HCT116 (cell line): ENCODE data around the gene GRM1. TPM values are rescaled to one million over a fixed set of nuclear protein-coding genes. Genes with fewer than 3 reads are reported as not detected.

Experiments
- ATAC-seq: fragments of 200-7000 bp; cut with Tn5 transposase; 2 replicates; pipeline ENCODE4 v1.9.1; 2020; ENCODE audit warnings: mild to moderate bottlenecking, moderate library complexity
- BruUV-seq: library from RNA; stranded (reverse); fragments of 400-500 nt; replicated peaks from 2 replicates; lab custom pipeline; 2021; lab: Mats Ljungman, UMichigan
- CTCF ChIA-PET: fragments of 300-600 bp; sonication (Branson Sonifier 250); formaldehyde crosslinking; loops from one replicate; lab custom pipeline; 2021; ENCODE audit warnings: antibody characterized with exemption; lab: Charles Lee
- POLR2A ChIA-PET: fragments of 300-600, 350-600 bp; sonication (Branson Sonifier 250); formaldehyde crosslinking; loops from one replicate; lab custom pipeline; 2021; ENCODE audit warnings: antibody characterized with exemption; lab: Charles Lee
- RAD21 ChIA-PET, 2 experiments: fragments of 300-600 bp; sonication (Branson Sonifier 250); formaldehyde crosslinking; loops; one replicate each; lab custom pipeline; 2023; ENCODE audit warnings: low total read pairs in 2 of 2; ENCODE audit not compliant: uncharacterized antibody in 2 of 2, unreplicated experiment in 2 of 2, low non-redundant PET in 1 of 2; lab: Charles Lee
- DNase-seq: peaks from one replicate; pipeline ENCODE4 v3.0.0-alpha.2; 2010; ENCODE audit warnings: low read depth, low spot score
- H2AFZ ChIP-seq: fragments of 200-600 bp; shearing (Covaris generic), sonication (generic); 2 replicates; pipeline ENCODE4 v1.6.1; 2017; ENCODE audit warnings: low read depth, mixed run types, mixed read lengths, antibody characterized with exemption, low read length; ENCODE audit not compliant: poor library complexity, severe bottlenecking
- H3K27ac ChIP-seq: 2 replicates; pipeline ENCODE4 v1.5.1; 2012; ENCODE audit warnings: low read depth, low read length
- H3K27me3 ChIP-seq: fragments of 200-600 bp; sonication (generic); 2 replicates; pipeline ENCODE4 v1.6.1; 2016; ENCODE audit warnings: mixed run types, low read length, mixed read lengths; ENCODE audit not compliant: insufficient read depth
- H3K36me3 ChIP-seq, 2 experiments: fragments of 200-500 bp in 1 of 2; fragments of 200-600 bp in 1 of 2; sonication (Bioruptor generic) in 1 of 2; sonication (generic) in 1 of 2; 2 replicates each; pipeline versions ENCODE4 v1.5.1 to v1.6.1; 2014 to 2016; ENCODE audit warnings: low read length in 2 of 2, inconsistent platforms in 1 of 2, mixed read lengths in 1 of 2, mixed run types in 1 of 2; ENCODE audit not compliant: insufficient read depth in 2 of 2, control insufficient read depth in 1 of 2
- H3K4me1 ChIP-seq, 2 experiments: fragments of 200-600 bp in 1 of 2; sonication (generic) in 1 of 2; 2 replicates each; pipeline versions ENCODE4 v1.5.1 to v1.6.1; 2012 to 2017; ENCODE audit warnings: low read length in 2 of 2, inconsistent platforms in 1 of 2, mild to moderate bottlenecking in 1 of 2, mixed read lengths in 1 of 2, mixed run types in 1 of 2, moderate library complexity in 1 of 2; ENCODE audit not compliant: insufficient read depth in 2 of 2, control insufficient read depth in 1 of 2
- H3K4me2 ChIP-seq: fragments of 200-600 bp; sonication (generic); 2 replicates; pipeline ENCODE4 v1.6.1; 2017; ENCODE audit warnings: mixed run types, low read length, mixed read lengths
- H3K4me3 ChIP-seq, 2 experiments: fragments of 200-600 bp in 1 of 2; sonication (generic) in 1 of 2; replicated peaks in 1 of 2; 2 replicates each; pipeline ENCODE4 v1.5.1; 2011 to 2016; ENCODE audit warnings: low read length in 2 of 2, control low read depth in 1 of 2, low read depth in 1 of 2, mild to moderate bottlenecking in 1 of 2, mixed read lengths in 1 of 2, mixed run types in 1 of 2
- H3K79me2 ChIP-seq: fragments of 200-600 bp; sonication (generic); 2 replicates; pipeline ENCODE4 v1.6.1; 2017; ENCODE audit warnings: mild to moderate bottlenecking, mixed run types, low read length, moderate library complexity, mixed read lengths; ENCODE audit not compliant: insufficient read depth
- H3K9ac ChIP-seq: fragments of 200-600 bp; sonication (generic); 2 replicates; pipeline ENCODE4 v1.6.1; 2016; ENCODE audit warnings: low read length, mixed read lengths
- H3K9me2 ChIP-seq: fragments of 200-600 bp; sonication (generic), shearing (Covaris generic); 2 replicates; pipeline ENCODE4 v1.6.1; 2017; ENCODE audit warnings: mixed run types, mild to moderate bottlenecking, moderate library complexity; ENCODE audit not compliant: insufficient read depth
- H3K9me3 ChIP-seq, 2 experiments: fragments of 200-500 bp in 1 of 2; fragments of 200-600 bp in 1 of 2; sonication (Bioruptor generic) in 1 of 2; sonication (generic) in 1 of 2; 2 replicates each; pipeline ENCODE4 v1.6.1; 2014 to 2017; ENCODE audit warnings: low read length in 2 of 2, mixed read lengths in 2 of 2, inconsistent platforms in 1 of 2, low read depth in 1 of 2, mild to moderate bottlenecking in 1 of 2, mixed run types in 1 of 2, moderate library complexity in 1 of 2; ENCODE audit not compliant: control insufficient read depth in 1 of 2, insufficient read depth in 1 of 2
- H4K20me1 ChIP-seq: fragments of 200-600 bp; sonication (generic), shearing (Covaris generic); 2 replicates; pipeline ENCODE4 v1.6.1; 2017; ENCODE audit warnings: mixed run types, mild to moderate bottlenecking, moderate library complexity; ENCODE audit not compliant: insufficient read depth
- CTCF ChIP-seq, 3 experiments: fragments of 200-600 bp in 1 of 3; sonication (generic) in 1 of 3; IDR thresholded peaks in 2 of 3; conservative IDR thresholded peaks in 1 of 3; 2 replicates each; pipeline ENCODE4 v1.5.1; 2012 to 2017; ENCODE audit warnings: low read depth in 2 of 3, low read length in 2 of 3, antibody characterized with exemption in 1 of 3, borderline replicate concordance in 1 of 3, control low read depth in 1 of 3, mild to moderate bottlenecking in 1 of 3, mixed read lengths in 1 of 3, mixed run types in 1 of 3, moderate library complexity in 1 of 3; ENCODE audit not compliant: insufficient read depth in 1 of 3
- EGR1 ChIP-seq: IDR thresholded peaks from 2 replicates; pipeline ENCODE4 v1.6.1; 2012; ENCODE audit warnings: low read depth
- EZH2 ChIP-seq: fragments of 200-600 bp; sonication (generic); IDR thresholded peaks from 2 replicates; pipeline ENCODE4 v1.6.1; 2017; ENCODE audit warnings: antibody characterized with exemption, mixed run types
- EZH2phosphoT487 ChIP-seq: fragments of 200-600 bp; IDR thresholded peaks from 2 replicates; pipeline ENCODE4 v1.6.1; 2018; ENCODE audit warnings: antibody characterized with exemption, borderline replicate concordance
- FOSL1 ChIP-seq: IDR thresholded peaks from 2 replicates; pipeline ENCODE4 v1.6.1; 2012; ENCODE audit warnings: low read depth
- JUND ChIP-seq: IDR thresholded peaks from 2 replicates; pipeline ENCODE4 v1.6.1; 2012
- POLR2A ChIP-seq: IDR thresholded peaks from 2 replicates; pipeline ENCODE4 v1.7.0; 2011; ENCODE audit warnings: borderline replicate concordance; ENCODE audit not compliant: insufficient read depth, insufficient read length; ENCODE audit errors: extremely low read depth
- POLR2AphosphoS5 ChIP-seq: IDR thresholded peaks from 2 replicates; pipeline ENCODE4 v1.6.1; 2011; ENCODE audit warnings: mild to moderate bottlenecking, low read depth, low read length, moderate library complexity
- RAD21 ChIP-seq: IDR thresholded peaks from 2 replicates; pipeline ENCODE4 v1.6.1; 2012; ENCODE audit warnings: low read depth, mild to moderate bottlenecking
- SIN3A ChIP-seq: IDR thresholded peaks from 2 replicates; pipeline ENCODE4 v1.6.1; 2012; ENCODE audit warnings: low read depth
- SP1 ChIP-seq: IDR thresholded peaks from 2 replicates; pipeline ENCODE4 v1.6.1; 2012; ENCODE audit warnings: low read depth
- SRF ChIP-seq: IDR thresholded peaks from 2 replicates; pipeline ENCODE4 v1.6.1; 2012; ENCODE audit warnings: low read depth
- YY1 ChIP-seq: IDR thresholded peaks from 2 replicates; pipeline ENCODE4 v1.6.1; 2011; ENCODE audit warnings: low read length, low read depth, moderate library complexity, mild to moderate bottlenecking; ENCODE audit not compliant: insufficient replicate concordance; ENCODE audit errors: extremely low read depth
- ZBTB33 ChIP-seq: IDR thresholded peaks from 2 replicates; pipeline ENCODE4 v1.6.1; 2011; ENCODE audit warnings: mild to moderate bottlenecking, low read length, moderate library complexity; ENCODE audit not compliant: insufficient replicate concordance; ENCODE audit errors: extremely low read depth
- ZFX ChIP-seq: fragments of 450-650 bp; IDR thresholded peaks from 2 replicates; pipeline ENCODE4 v1.6.1; 2017
- ZNF274 ChIP-seq: fragments of 200-500 bp; sonication (Bioruptor generic); IDR thresholded peaks from 2 replicates; pipeline ENCODE4 v1.6.1; 2014; ENCODE audit warnings: mild to moderate bottlenecking, low read depth, low read length, inconsistent platforms
- intact Hi-C: fragments of 100-400 bp; cut with micrococcal nuclease; formaldehyde crosslinking; loops from 2 replicates; pipeline ENCODE4 v1.10.0; 2022
- total RNA-seq: library from RNA; stranded (reverse); gene quantifications from one replicate; pipeline ENCODE4 v1.2.1, GENCODE V29; 2021; ENCODE audit not compliant: unreplicated experiment
- TF ChIP-seq, protein P1 (sequence below): IDR thresholded peaks from 2 replicates; pipeline ENCODE4 v1.6.1; 2012; ENCODE audit warnings: low read depth
- TF ChIP-seq, protein P2 (sequence below): IDR thresholded peaks from 2 replicates; pipeline ENCODE4 v1.6.1; 2012

The GRM1 gene
- total RNA-seq, 1 experiment from 2014 or later, result not detected

GRCh38 chr6:146484411-146484810, 455.5 kb downstream of the GRM1 start:
- ChIA-PET CTCF (no interaction called here), POLR2A (no interaction called here)
- TF ChIP-seq EZH2phosphoT487 (no peak), CTCF (IDR thresholded peaks at IDR 0.05 in 2 of 3, conservative IDR thresholded peaks at IDR 0.05 in 1 of 3; ENCODE audit: borderline replicate concordance in 1 of 3, insufficient read depth in 1 of 3, low read depth in 2 of 3, low read length in 2 of 3) (no peak), RAD21 (no peak), EGR1 (no peak), JUND (no peak), ZBTB33 (no peak), SP1 (no peak), POLR2AphosphoS5 (no peak), SRF (no peak), POLR2A (no peak), ZFX (no peak), SIN3A (no peak), FOSL1 (no peak), YY1 (no peak), EZH2 (no peak), ZNF274 (no peak)
- TF ChIP-seq, protein P1, sequence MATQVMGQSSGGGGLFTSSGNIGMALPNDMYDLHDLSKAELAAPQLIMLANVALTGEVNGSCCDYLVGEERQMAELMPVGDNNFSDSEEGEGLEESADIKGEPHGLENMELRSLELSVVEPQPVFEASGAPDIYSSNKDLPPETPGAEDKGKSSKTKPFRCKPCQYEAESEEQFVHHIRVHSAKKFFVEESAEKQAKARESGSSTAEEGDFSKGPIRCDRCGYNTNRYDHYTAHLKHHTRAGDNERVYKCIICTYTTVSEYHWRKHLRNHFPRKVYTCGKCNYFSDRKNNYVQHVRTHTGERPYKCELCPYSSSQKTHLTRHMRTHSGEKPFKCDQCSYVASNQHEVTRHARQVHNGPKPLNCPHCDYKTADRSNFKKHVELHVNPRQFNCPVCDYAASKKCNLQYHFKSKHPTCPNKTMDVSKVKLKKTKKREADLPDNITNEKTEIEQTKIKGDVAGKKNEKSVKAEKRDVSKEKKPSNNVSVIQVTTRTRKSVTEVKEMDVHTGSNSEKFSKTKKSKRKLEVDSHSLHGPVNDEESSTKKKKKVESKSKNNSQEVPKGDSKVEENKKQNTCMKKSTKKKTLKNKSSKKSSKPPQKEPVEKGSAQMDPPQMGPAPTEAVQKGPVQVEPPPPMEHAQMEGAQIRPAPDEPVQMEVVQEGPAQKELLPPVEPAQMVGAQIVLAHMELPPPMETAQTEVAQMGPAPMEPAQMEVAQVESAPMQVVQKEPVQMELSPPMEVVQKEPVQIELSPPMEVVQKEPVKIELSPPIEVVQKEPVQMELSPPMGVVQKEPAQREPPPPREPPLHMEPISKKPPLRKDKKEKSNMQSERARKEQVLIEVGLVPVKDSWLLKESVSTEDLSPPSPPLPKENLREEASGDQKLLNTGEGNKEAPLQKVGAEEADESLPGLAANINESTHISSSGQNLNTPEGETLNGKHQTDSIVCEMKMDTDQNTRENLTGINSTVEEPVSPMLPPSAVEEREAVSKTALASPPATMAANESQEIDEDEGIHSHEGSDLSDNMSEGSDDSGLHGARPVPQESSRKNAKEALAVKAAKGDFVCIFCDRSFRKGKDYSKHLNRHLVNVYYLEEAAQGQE, result no peak
- TF ChIP-seq, protein P2, sequence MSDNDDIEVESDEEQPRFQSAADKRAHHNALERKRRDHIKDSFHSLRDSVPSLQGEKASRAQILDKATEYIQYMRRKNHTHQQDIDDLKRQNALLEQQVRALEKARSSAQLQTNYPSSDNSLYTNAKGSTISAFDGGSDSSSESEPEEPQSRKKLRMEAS, result no peak

More at GRCh38 chr6:146484411-146484810, 455.5 kb downstream of the GRM1 start:
- H3K36me3 ChIP-seq, result no peaks in the 10 kb centered on the region
- no peak overlapping the region for H3K4me3 ChIP-seq
- intact Hi-C loops, result no loop called here
- no peak overlapping the region for H3K27ac ChIP-seq
- no TSS peak for BruUV-seq
- H3K9me2 ChIP-seq, result no peaks in the 10 kb centered on the region; the same call in 1 of the 2 replicates
- H3K27me3 ChIP-seq, result no peaks in the 10 kb centered on the region; the same call in 1 of the 2 replicates
- no peaks in the 10 kb centered on the region for H3K4me1 ChIP-seq
- RAD21 ChIA-PET, result no interaction called here
- no peak for ATAC-seq
- no peak overlapping the region for H3K4me2 ChIP-seq
- no peak overlapping the region for H2AFZ ChIP-seq
- no peaks in the 10 kb centered on the region for H3K79me2 ChIP-seq
- no peaks in the 10 kb centered on the region for H3K9me3 ChIP-seq
- DNase-seq, result no peak
- H3K9ac ChIP-seq, result no peak overlapping the region
- H4K20me1 ChIP-seq, result no peaks in the 10 kb centered on the region
